Activated naive CD4-positive, alpha-beta T cell (primary cell): ENCODE measurements around the gene STX1A.
A peak's percentile ranks its signal among the peaks of the same experiment; 100 is the strongest.

Experiments used
- DNase-seq, 4 experiments: peaks; one replicate each; lab custom pipeline; 2025; lab: John Stamatoyannopoulos, UW

The STX1A gene

GRCh38 chr7:73718905-73719805 lies at the start of gene STX1A:
STX1A (minus strand) TSS chr7:73719669; CDS start chr7:73719631, 38 bp downstream.
- DNase-seq, result peak; percentile 32 to 70 (median 40)

GRCh38 chr7:73768641-73769480 lies 49.4 kb upstream of the STX1A start:
- no peak for DNase-seq

- DNase-seq, result no peak
Observed at GRCh38 chr7:73766556-73767229, 47.2 kb upstream of the STX1A start.

- no peak for DNase-seq
Observed at GRCh38 chr7:73762659-73762999, 43.2 kb upstream of the STX1A start.

- no peak for DNase-seq
Observed at GRCh38 chr7:73761854-73762658, 42.6 kb upstream of the STX1A start.

GRCh38 chr7:73758581-73759138 lies 39.2 kb upstream of the STX1A start:
- no peak for DNase-seq

GRCh38 chr7:73749931-73750776 lies 30.7 kb upstream of the STX1A start:
- no peak for DNase-seq

GRCh38 chr7:73746378-73746777 lies 26.9 kb upstream of the STX1A start:
- no peak for DNase-seq

GRCh38 chr7:73742753-73743641 lies 23.5 kb upstream of the STX1A start:
- no peak for DNase-seq

GRCh38 chr7:73742338-73742752 lies 22.9 kb upstream of the STX1A start:
- DNase-seq, result no peak

- no peak for DNase-seq
Observed at GRCh38 chr7:73741600-73741999, 22.1 kb upstream of the STX1A start.

- DNase-seq, result no peak
Observed at GRCh38 chr7:73740771-73741170, 21.3 kb upstream of the STX1A start.

- no peak for DNase-seq
Observed at GRCh38 chr7:73740212-73740611, 20.7 kb upstream of the STX1A start.

- DNase-seq, result no peak
Observed at GRCh38 chr7:73739387-73739767, 19.9 kb upstream of the STX1A start.

GRCh38 chr7:73738612-73739386 lies 19.3 kb upstream of the STX1A start, which contains the start of gene ABHD11:
ABHD11 (minus strand) TSS chr7:73738802; CDS start chr7:73738770, 32 bp downstream.
- DNase-seq, result peak; percentile 99 to 100 (median 99)

- peak; percentile 20 to 53 (median 28) for DNase-seq
Observed at GRCh38 chr7:73738220-73738611, 18.7 kb upstream of the STX1A start.

GRCh38 chr7:73737491-73738219 lies 18.2 kb upstream of the STX1A start:
- DNase-seq, result no peak

- no peak for DNase-seq
Observed at GRCh38 chr7:73736885-73737284, 17.4 kb upstream of the STX1A start.
